Measurements from ENCODE around the gene RAB34.

The RAB34 gene

DNA sequence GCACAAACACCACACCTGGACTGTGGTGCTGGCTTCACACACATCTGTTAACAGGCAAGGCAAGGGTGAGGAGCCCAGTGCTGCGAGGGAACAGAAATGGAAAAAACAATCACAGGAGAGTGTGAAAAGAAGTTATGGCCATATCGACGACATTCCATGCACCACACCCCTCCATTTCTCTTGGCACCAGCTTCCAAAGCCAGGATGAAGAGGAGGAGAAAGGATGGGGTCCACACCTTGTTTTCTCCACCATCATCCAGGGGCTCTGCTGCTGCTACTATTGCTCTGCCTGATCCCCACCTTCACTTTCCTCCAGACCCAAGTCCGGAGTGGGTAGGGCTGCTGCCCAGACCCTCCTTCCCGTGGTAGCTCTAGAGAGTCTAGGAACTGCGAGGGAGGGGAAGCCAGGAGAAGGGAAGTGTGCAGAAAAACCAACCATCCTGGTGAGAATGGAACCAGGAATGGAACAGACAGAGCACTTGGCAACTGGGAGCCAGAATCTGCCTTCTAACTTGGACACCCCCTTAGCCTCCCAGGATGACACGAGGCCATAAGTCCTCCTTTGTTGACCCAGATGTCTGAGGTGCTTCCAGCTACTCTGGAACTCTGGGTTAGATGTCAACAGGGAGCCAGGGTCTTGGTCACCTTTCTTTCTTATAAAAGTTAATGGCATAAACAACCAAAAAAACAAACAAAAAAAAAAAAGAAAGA, 4.8 kb downstream of the RAB34 start:
- ATAC-seq (ENCODE audit: low read depth) (no peak), DNase-seq (ENCODE audit: low spot score) (no peak)
- Histone ChIP-seq H3K36me3 (ENCODE audit: low read depth) (peaks cover 29% of the 10 kb centered on the region), H3K27me3 (ENCODE audit: insufficient read depth, poor library complexity, severe bottlenecking) (no peaks in the 10 kb centered on the region), H3K4me3 (ENCODE audit: severe bottlenecking) (no peak overlapping the region), H3K27ac (ENCODE audit: poor library complexity, severe bottlenecking) (no peak overlapping the region), H3K9me3 (ENCODE audit: severe bottlenecking) (no peaks in the 10 kb centered on the region), H3K4me1 (ENCODE audit: insufficient read depth, poor library complexity, severe bottlenecking) (no peaks in the 10 kb centered on the region)
- TF ChIP-seq, protein P1, sequence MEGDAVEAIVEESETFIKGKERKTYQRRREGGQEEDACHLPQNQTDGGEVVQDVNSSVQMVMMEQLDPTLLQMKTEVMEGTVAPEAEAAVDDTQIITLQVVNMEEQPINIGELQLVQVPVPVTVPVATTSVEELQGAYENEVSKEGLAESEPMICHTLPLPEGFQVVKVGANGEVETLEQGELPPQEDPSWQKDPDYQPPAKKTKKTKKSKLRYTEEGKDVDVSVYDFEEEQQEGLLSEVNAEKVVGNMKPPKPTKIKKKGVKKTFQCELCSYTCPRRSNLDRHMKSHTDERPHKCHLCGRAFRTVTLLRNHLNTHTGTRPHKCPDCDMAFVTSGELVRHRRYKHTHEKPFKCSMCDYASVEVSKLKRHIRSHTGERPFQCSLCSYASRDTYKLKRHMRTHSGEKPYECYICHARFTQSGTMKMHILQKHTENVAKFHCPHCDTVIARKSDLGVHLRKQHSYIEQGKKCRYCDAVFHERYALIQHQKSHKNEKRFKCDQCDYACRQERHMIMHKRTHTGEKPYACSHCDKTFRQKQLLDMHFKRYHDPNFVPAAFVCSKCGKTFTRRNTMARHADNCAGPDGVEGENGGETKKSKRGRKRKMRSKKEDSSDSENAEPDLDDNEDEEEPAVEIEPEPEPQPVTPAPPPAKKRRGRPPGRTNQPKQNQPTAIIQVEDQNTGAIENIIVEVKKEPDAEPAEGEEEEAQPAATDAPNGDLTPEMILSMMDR (IDR thresholded peaks at IDR 0.05; ENCODE audit: poor library complexity, severe bottlenecking): no peak

DNA sequence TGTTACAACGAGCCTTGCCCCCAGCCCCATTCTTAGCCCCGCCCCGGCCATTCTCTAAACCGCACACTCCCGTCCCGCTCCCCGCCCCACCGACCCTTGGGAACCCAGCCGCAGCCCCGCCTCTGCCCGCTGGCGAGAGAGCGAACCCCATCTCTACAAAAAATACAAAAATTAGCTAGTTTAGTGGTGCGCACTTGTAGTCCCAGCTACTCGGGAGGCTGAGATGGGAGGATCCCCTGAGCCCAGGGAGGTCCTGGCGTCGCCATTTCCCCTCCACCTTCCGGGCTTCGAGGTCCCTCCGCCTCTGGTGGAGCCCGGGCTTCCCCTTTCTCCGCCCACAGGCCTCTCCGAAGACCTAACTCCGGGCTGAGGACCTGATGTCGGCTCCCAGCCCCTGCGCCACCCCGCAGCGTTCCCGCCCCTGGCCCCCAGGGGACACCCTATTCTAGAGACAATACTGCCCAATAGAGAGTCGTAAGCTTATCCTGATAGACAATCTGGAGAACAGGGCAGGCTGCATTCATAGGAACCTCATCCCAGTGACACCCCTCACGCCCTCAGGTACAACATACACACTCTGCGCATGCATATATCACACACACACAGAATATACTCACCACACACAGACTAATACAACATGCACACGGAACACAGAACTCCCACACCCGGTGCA, 5.5 kb downstream of the RAB34 start:
- H3K4me3 ChIP-seq (ENCODE audit: severe bottlenecking): no peak overlapping the region
- no peaks in the 10 kb centered on the region for H3K27me3 ChIP-seq (ENCODE audit: insufficient read depth, poor library complexity, severe bottlenecking)
- H3K9me3 ChIP-seq (ENCODE audit: severe bottlenecking): no peaks in the 10 kb centered on the region
- TF ChIP-seq, protein P1 (IDR thresholded peaks at IDR 0.05; ENCODE audit: poor library complexity, severe bottlenecking): no peak
- DNase-seq (ENCODE audit: low spot score) (no peak), ATAC-seq (ENCODE audit: low read depth) (no peak)
- H3K4me1 ChIP-seq (ENCODE audit: insufficient read depth, poor library complexity, severe bottlenecking): no peaks in the 10 kb centered on the region
- H3K27ac ChIP-seq (ENCODE audit: poor library complexity, severe bottlenecking): peak overlapping the region; percentile 73
- H3K36me3 ChIP-seq (ENCODE audit: low read depth): peaks cover 29% of the 10 kb centered on the region

DNA sequence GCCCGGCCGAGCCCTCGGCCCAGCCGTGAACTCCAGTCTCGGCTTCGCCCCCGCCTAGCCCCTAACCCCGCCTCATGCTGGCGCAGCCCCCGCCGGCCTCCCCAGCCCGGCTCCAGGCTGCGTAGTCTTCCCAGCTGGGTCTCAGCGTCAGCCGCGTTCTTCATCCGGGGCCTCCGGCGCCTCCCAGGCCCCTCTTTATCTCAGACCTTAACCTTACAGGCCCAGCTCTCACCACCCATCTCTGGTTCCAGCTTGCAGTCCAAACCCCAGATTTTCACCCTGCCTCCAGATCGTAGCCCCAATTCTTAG, 6.0 kb downstream of the RAB34 start, which contains the start of gene PROCA1:
Gene PROCA1 (minus strand): TSS at position 166 of the 309 bp plus-strand sequence. CDS start 228 bp downstream, outside the sequence.
- DNase-seq (ENCODE audit: low spot score) (no peak), ATAC-seq (ENCODE audit: low read depth) (no peak; the same call in 2 of the 3 replicates)
- peak within 1 kb of the TSS; percentile 47 for H3K4me3 ChIP-seq (ENCODE audit: severe bottlenecking)
- no peaks in the 10 kb centered on the region for H3K27me3 ChIP-seq (ENCODE audit: insufficient read depth, poor library complexity, severe bottlenecking)
- H3K27ac ChIP-seq (ENCODE audit: poor library complexity, severe bottlenecking): peak within 1 kb of the TSS; percentile 73
- no peaks in the 10 kb centered on the region for H3K9me3 ChIP-seq (ENCODE audit: severe bottlenecking)
- TF ChIP-seq, protein P1 (IDR thresholded peaks at IDR 0.05; ENCODE audit: poor library complexity, severe bottlenecking): no peak
- H3K4me1 ChIP-seq (ENCODE audit: insufficient read depth, poor library complexity, severe bottlenecking): no peaks in the 10 kb centered on the region
- H3K36me3 ChIP-seq (ENCODE audit: low read depth): peaks cover 29% of the 10 kb centered on the region

DNA sequence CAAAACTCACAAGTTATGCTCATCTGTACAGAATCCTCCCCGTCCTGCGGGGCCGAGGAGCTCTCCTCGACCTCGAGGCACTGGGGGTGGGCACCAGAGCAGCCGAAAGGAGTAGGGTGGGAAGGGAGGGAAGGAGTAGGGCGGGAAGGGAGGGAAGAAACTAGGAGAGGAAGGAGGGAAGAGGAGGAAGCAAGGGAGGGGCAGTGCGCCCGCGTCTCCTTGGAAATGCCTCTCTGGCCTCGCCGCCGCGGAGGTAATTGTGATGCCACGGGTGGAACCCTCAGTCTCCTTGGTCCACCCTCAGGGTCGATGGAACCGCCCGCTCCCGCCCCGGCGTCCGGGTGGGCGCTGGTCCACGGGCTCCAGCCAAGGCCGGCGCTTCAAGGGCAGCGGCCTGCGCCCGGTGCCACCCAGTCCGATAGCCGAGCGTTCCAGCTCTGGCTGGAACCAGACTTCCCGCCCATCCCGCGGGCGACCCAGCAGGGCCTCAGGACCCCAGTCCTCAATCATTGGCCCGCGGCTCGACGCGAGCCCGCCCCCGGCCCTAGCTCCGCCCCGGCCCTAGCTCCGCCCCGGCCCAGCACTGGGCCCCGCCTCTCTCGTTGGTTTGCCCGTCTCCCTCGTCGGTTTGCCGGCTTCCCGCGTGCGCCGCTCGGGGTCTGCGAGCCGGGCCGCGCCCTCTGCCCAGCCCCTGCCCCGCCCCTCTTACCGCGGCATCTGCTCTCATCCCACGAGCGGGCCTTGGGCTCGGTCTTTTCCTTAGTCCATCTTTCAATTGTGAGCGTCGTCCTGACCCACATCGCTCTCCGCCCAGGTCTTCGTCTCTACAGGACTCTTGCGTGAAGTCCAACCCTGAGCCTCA, 6.6 kb downstream of the RAB34 start:
- H3K9me3 ChIP-seq (ENCODE audit: severe bottlenecking): no peaks in the 10 kb centered on the region
- peak overlapping the region; percentile 47 for H3K4me3 ChIP-seq (ENCODE audit: severe bottlenecking)
- peak; percentile 91 for ATAC-seq (ENCODE audit: low read depth)
- H3K27ac ChIP-seq (ENCODE audit: poor library complexity, severe bottlenecking): peak overlapping the region; percentile 73
- no peaks in the 10 kb centered on the region for H3K4me1 ChIP-seq (ENCODE audit: insufficient read depth, poor library complexity, severe bottlenecking)
- peaks cover 23% of the 10 kb centered on the region for H3K36me3 ChIP-seq (ENCODE audit: low read depth)
- H3K27me3 ChIP-seq (ENCODE audit: insufficient read depth, poor library complexity, severe bottlenecking): no peaks in the 10 kb centered on the region
- peak; percentile 90 for DNase-seq (ENCODE audit: low spot score)
- TF ChIP-seq, protein P1 (IDR thresholded peaks at IDR 0.05; ENCODE audit: poor library complexity, severe bottlenecking): no peak
